Pancreas (tissue), 10 donors: Measurements from ENCODE around the gene PLXDC1. TPM values are rescaled to one million over a fixed set of nuclear protein-coding genes. Genes with fewer than 3 reads are reported as not detected.
"Not testable (repeated sequence)": the region's sequence is repeated elsewhere in the genome, so short reads cannot be mapped to it uniquely, and the experiment has no call there.

ENCODE experiments used
- ATAC-seq, 4 donors: fragments of 200-7000 bp; cut with Tn5 transposase; one replicate each; pipeline versions ENCODE4 v1.8.0 to v1.9.1; 2020; ENCODE audit warnings: mild to moderate bottlenecking in 4 of 4, moderate library complexity in 4 of 4
- DNase-seq, 6 donors: peaks; one replicate each; pipeline ENCODE4 v3.0.0-alpha.2; 2020
- FAIRE-seq: peaks from 2 replicates; lab custom pipeline; 2012; peaks lifted over from hg19 to GRCh38; lab: Jason Lieb, UNC
- H3K27ac ChIP-seq, 4 donors: fragments of 200-600 bp; sonication (generic); 1 replicate in 3 of 4; 2 replicates in 1 of 4; pipeline versions ENCODE4 v1.5.0 to v1.8.0; 2020
- H3K27me3 ChIP-seq, 4 donors: fragments of 200-600 bp; one replicate each; pipeline ENCODE4 v1.8.0; 2021
- H3K36me3 ChIP-seq, 3 donors: fragments of 200-600 bp; sonication (generic) in 1 of 3; one replicate each; pipeline versions ENCODE4 v1.5.0 to v1.8.0; 2020 to 2021
- H3K4me1 ChIP-seq, 3 donors: fragments of 200-600 bp; one replicate each; pipeline ENCODE4 v1.8.0; 2021
- H3K4me3 ChIP-seq, 4 donors: fragments of 200-600 bp; sonication (generic) in 2 of 4; one replicate each; pipeline versions ENCODE4 v1.5.0 to v1.8.0; 2020 to 2021
- H3K9me3 ChIP-seq, 4 donors: fragments of 200-600 bp; one replicate each; pipeline ENCODE4 v1.8.0; 2021
- CTCF ChIP-seq, 4 donors: fragments of 200-600 bp; sonication (generic) in 3 of 4; IDR thresholded peaks; one replicate each; pipeline versions ENCODE4 v1.5.0 to v1.8.0; 2021; ENCODE audit warnings: antibody characterized with exemption in 4 of 4
- WGBS, 2 donors: extraction: QIAGEN DNeasy Blood & Tissue Kit; methylation state at CpG; one replicate each; pipeline ENCODE4 v1.1.7; 2013; 5-methylcytosine and 5-hydroxymethylcytosine counted together
- intact Hi-C, 3 donors: fragments of 100-400 bp; cut with DNase I; formaldehyde crosslinking; loops; one replicate each; pipeline versions ENCODE4 v1.11.1 to v1.14.2; 2022
- polyA plus RNA-seq, 2 donors: library from polyadenylated mRNA; stranded (reverse); fragments of 200-250 nt; gene quantifications; one replicate each; pipeline ENCODE4 v1.2.3, GENCODE V29; 2013
- total RNA-seq, 6 donors: library from RNA; stranded (reverse); fragmentation: NEBNext Ultra II Directional in 4 of 6; extraction: Animal tissue kit (Norgen Biotek cat#: 25700) in 4 of 6; gene quantifications; one replicate each; pipeline versions ENCODE4 v1.2.1 to v1.2.4, GENCODE V29; 2021 to 2023
- donor health status: healthy with polysubstance abuse.
- donor health status: DM: no; HTN: no; CAD: no; lungs with moderate emphysema.
- donor health status: DM: no; HTN: no; CAD: no.
- donor health status: control.
- donor health status: control.
- donor health status: Bipolar disorder and iron deficiency.
- donor health status: DM: yes; HTN: yes; CAD: no.
- donor health status: DM: no; HTN: no; CAD: no.
- donor health status: DM: no; HTN: no; CAD: no.
- donor health status: DM: yes; HTN: yes; CAD: no.

Gene PLXDC1
- total and polyA plus RNA-seq, 8 donors, result 0.88 to 5.6 (median 1.9) TPM

GRCh38 chr17:39057701-39058206, 93.7 kb downstream of the PLXDC1 start:
- intact Hi-C loops, result no loop called here
- no peak for ATAC-seq
- Histone ChIP-seq H3K27me3 (no peaks in the 10 kb centered on the region), H3K4me1 (no peaks in the 10 kb centered on the region), H3K4me3 (peak overlapping the region in 1 of 4 donors; percentile 57), H3K9me3 (no peaks in the 10 kb centered on the region), H3K36me3 (no peaks in the 10 kb centered on the region), H3K27ac (no peak overlapping the region)
- DNase-seq, result no peak
- TF ChIP-seq CTCF (IDR thresholded peaks at IDR 0.05), result no peak
- FAIRE-seq, result no peak
- WGBS, 2 donors, result 64 to 78% methylated on average over 11 of the region's 11 CpGs

GRCh38 chr17:39054111-39054645, 97.3 kb downstream of the PLXDC1 start:
- no peak for FAIRE-seq
- no peaks in the 10 kb centered on the region for H3K4me1 ChIP-seq
- 21 to 24% methylated on average over 2 of the region's 2 CpGs for WGBS, 2 donors
- no peaks in the 10 kb centered on the region for H3K36me3 ChIP-seq
- H3K27me3 ChIP-seq, result no peaks in the 10 kb centered on the region
- ATAC-seq, result no peak
- DNase-seq, result no peak
- H3K27ac ChIP-seq, result no peak overlapping the region
- TF ChIP-seq CTCF (IDR thresholded peaks at IDR 0.05), result no peak
- H3K4me3 ChIP-seq, result no peak overlapping the region
- intact Hi-C loops, result no loop called here
- H3K9me3 ChIP-seq, result no peaks in the 10 kb centered on the region

- FAIRE-seq, result not testable (repeated sequence)
Measured at GRCh38 chr17:39052423-39052822, 99.0 kb downstream of the PLXDC1 start.

GRCh38 chr17:39051001-39051585, 100.3 kb downstream of the PLXDC1 start:
- 77 to 85% methylated on average over 12 of the region's 12 CpGs for WGBS, 2 donors
- intact Hi-C loops, result no loop called here
- no peak overlapping the region for H3K4me3 ChIP-seq
- H3K36me3 ChIP-seq, result no peaks in the 10 kb centered on the region
- H3K4me1 ChIP-seq, result no peaks in the 10 kb centered on the region
- DNase-seq (no peak), FAIRE-seq (no peak), ATAC-seq (no peak)
- no peaks in the 10 kb centered on the region for H3K9me3 ChIP-seq
- H3K27ac ChIP-seq, result no peak overlapping the region
- TF ChIP-seq CTCF (IDR thresholded peaks at IDR 0.05), result no peak
- H3K27me3 ChIP-seq, result no peaks in the 10 kb centered on the region

More at GRCh38 chr17:39052423-39052822, 99.0 kb downstream of the PLXDC1 start:
- DNase-seq, H3K9me3 ChIP-seq, H3K4me1 ChIP-seq, H3K27me3 ChIP-seq, H3K27ac ChIP-seq, intact Hi-C loops, H3K4me3 ChIP-seq, H3K36me3 ChIP-seq, ATAC-seq: not testable (repeated sequence)
- 73 to 81% methylated on average over 3 of the region's 3 CpGs for WGBS, 2 donors

GRCh38 chr17:39045948-39046679, 105.3 kb downstream of the PLXDC1 start:
- ATAC-seq, result no peak
- Histone ChIP-seq H3K36me3 (no peaks in the 10 kb centered on the region), H3K27ac (no peak overlapping the region), H3K9me3 (no peaks in the 10 kb centered on the region), H3K4me3 (no peak overlapping the region), H3K27me3 (no peaks in the 10 kb centered on the region), H3K4me1 (no peaks in the 10 kb centered on the region)
- DNase-seq, result no peak
- FAIRE-seq, result no peak
- no peak for TF ChIP-seq CTCF (IDR thresholded peaks at IDR 0.05)
- 83 to 86% methylated on average over 16 of the region's 16 CpGs for WGBS, 2 donors
- intact Hi-C loops, result no loop called here
